NCI-H524 treated with DMSO at 0.1 percent for 48 hours (cell line): ENCODE results near the gene SESTD1.
"Not testable (repeated sequence)": the region's sequence is repeated elsewhere in the genome, so short reads cannot be mapped to it uniquely, and the experiment has no call there.

Source experiments
- DNase-seq: peaks from one replicate; lab custom pipeline; 2025; lab: John Stamatoyannopoulos, UW

SESTD1 gene

DNA sequence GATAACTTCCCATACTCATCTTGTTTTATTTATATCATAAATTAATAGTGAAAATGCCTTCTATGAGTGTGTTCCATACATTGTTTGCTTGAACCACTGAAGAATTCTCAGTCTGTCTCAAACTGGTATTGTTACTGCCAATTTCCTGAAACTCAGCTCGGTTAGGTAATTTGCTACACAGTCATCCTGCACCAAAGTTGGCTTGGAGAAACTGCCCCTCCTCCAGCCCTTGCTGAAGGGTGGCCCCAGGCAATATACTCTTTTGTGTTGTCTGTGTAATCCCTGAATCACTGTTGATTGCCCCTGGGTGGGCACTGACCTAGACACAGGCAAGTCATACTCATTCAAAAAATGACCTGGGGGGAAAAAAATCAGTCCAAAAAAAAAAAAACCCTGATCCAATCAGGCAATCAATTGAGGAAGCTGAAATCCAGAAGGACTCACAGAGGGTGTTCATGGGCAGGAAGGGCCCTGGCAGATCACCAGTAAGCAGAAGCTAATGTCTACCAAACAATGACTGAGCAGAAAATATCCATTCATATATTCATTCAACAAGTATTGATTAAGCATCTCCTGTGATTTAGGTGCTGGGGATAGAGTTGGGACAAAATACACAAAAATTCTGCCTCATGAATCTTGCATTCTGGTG is 3.8 kb upstream of the SESTD1 start:
- DNase-seq, result no peak

DNA sequence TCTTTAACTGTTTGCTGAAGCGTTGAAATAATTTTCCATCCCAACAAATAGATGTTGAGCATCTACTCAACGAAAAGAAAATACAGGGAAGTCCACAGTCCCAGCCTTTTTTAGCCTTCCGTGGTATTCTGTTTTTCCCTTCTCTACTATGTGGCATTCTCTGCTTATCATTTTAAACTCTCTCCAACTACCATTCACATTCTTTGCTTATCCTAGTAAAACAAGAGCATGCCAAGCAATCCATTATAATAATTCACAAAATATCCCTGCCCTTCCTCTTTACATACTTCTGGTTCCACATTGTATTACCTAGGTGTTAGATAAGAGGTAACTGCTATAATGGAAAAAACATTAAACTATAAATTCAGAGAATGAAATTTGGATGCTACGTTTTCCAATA is 1.6 kb upstream of the SESTD1 start:
- no peak for DNase-seq

DNA sequence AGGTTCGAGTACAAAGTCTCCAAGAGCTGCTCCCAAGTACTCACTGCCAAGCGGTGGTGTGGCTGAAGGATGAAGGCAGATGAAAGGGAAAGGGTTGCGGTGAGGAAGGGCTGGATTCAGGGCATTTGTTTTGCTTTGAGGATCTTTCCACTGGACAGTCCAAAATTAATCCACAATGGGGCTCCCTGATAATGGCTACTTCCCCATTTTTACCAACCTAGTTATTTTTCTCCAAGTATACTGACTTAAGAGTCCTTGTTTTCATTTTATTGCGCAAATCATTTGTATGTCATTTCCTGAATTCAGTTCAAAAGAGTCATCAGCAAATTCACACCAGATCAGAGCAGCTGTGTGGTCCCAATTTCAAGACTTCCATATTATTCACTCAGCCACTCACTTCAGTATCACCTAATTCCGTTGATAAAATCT is 464 bp upstream of the SESTD1 start:
- no peak for DNase-seq

DNA sequence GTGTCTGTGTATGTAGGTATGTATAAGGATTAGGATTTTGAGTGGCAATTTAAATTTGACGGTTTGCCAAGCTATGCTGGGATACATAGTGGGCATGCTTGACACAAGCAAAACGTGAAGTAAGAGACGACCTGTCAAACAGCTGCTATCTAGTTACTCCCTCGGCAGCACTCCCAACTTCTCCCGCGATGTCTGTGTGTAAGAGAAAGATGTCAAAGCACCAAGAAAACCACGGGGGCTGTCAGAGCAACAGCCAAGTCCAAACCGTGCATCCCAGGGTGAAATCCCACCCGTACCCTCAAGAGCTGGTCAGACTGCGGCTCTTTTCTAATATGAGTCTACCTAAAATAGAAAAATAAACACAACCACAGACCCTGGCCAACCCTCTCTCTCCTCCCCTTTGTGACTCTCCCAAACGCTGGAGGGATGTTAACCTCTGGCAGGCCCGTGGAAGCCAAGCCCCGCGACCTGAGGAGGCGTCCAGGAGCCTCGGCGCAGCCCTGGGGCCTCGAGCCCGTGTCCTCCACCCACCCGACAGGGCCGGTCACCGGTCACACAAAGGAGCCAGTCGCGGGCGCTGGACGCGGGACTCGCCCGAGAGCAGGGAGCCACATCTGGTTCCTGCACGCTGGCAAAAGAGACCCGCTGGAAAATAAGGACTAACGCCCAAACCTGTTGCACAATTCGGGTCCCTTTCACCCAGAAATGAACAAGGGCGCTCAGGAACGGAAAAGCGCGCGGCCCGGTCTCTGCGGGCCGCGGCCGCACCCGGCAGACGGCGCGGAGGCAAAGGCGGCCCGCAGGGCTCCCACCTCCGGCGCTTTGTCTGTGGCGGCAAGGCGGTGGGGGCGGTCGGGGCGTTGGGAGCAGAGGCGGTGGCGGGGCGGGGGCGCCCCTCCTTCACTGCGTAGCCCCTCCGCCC is 925 bp downstream of the SESTD1 start:
- no peak for DNase-seq

DNA sequence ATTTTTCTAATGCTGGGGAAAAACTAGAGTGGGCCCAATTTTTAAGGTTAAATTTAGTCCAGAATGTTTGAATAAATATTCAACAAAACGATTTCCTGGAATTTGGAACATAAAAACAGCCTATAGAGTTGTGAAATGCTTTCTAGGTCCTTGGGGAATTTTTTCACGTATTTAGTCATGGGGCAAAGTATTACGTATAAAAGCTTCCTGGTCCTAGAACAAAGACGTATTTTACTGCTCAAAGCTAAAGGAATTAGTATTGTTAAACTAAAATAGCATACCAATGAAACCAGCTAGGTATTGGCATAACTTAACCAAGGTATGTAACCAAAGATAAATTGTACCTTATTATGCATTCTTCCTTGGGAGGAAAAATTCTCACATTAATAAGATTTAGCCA is 1.6 kb downstream of the SESTD1 start:
- DNase-seq, result no peak

DNA sequence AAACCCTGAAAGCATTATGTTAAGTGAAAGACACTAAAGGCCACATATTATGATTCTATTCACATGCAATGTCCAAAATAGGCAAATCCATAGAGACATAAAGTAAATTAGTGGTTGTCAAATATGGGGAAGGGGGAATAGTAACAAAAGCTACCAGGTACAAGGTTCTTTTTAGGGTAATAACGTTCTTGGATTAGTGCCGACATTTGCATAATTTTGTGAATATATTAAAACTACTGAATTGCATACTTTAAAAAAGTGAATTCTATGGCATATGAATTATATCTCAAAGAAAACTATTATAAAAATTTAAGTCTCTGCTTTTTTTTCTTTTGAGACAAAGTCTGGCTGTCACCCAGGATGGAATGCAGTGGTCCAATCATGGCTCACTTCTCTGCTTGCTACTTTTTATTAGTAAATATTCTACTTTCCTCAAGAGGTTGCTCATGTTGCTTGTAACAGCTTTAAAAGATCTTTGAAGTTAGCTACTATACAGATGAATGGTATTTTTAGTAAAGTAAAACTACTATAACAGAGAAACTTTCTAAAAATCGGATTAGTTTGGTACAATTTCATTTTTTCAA is 2.5 kb downstream of the SESTD1 start:
- no peak for DNase-seq

DNA sequence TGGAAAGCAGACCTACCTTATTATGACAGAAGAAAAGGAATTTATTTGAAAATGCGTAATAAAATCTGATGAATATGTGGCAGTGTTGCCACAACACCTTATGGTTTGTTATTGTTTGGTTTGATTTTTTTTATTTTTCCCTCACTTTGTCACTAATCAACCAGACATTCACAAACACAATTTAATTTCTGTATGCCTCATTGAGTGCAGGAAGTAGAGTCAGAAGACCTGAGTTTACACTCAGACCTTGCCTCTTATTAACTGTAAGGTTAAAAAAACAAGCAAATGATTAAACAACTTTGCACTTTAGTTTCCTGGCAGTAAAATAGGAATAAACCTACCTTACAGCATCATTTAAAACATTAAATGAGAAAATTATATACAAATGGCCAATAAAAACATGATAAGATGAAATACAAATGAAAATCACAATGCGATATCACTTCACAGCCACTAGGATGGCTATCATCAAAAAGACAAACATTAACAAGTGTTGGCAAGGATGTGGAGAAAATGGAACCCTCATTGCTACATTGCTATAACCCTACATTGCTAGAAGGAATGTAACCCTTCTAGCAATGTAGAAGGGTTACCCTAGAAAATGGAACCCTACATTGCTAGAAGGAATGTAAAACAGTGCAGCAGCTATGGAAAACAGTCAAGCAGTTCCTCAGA is 3.3 kb downstream of the SESTD1 start:
- no peak for DNase-seq

DNA sequence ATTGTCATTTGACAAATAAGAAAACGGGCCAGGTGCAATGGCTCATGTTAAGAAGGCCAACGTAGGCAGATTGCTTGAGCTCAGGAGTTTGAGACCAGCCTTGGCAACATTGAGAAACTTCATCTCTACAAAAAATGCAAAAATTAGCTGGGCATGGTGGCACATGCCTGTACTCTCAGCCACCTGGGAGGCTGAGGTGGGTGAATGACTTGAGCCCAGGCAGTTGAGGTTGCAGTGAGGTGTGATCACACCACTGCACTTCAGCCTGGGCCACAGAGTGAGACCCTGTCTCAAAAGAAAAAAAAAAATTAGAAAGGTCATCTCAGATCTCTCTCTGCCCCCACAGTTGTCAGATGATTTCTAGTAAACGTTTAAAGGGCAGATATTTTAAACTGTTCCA is 4.4 kb downstream of the SESTD1 start:
- DNase-seq, result no peak

DNA sequence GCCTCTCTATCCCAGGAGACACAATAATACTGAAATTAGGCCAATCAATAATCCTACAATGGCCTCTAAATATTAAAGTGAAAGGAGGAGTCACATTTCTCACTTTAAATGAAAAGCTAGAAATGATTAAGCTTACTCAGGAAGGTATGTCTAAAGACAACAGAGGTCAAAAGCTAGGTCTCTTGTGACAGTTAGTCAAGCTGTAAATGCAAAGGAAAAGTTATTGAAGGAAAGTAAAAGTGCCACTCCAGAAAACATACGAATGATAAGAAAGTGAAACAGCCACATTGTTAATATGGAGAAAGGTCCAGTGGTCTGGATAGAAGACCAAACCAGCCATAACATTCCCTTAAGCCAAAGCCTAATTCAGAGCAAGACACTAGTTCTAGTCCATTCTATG is 9.5 kb downstream of the SESTD1 start:
- no peak for DNase-seq

DNA sequence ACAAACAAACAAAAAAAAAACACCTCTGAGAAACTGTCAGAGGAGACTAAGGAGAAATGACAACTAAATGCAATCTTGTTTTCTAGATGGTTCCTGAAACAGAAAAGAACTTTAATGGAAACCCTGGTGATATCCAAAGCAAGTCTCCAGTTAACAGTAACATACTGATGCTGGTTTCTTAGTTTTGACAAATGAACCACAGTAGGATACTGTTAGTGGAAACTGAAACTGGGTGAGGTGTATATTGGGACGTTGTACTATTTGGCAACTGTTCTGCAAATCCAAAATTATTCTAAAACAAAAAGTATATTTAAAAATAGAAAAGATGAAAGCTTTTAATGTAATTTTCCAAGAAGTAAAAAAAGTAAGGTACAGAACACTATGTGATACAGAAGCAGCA is 11.4 kb downstream of the SESTD1 start:
- no peak for DNase-seq

DNA sequence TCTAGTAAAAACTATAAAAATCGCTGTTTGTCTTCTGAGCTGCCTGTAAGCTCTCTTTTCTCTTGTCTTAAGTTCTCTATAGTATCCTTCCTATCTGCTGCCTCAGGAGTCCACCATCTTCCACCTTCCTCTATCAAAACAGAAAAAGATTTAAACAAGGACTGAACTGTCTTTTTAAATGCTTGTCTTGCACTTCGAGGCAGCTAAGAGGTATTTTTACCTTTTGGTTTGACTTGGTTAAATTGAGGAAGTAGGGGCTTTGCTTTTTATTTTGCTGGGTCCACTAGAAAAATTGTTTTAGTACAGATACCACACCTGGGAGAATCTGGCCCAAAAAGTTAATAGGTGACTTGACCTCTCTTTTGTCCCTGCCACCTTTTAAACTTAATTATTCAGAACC is 12.2 kb downstream of the SESTD1 start:
- DNase-seq, result no peak

DNA sequence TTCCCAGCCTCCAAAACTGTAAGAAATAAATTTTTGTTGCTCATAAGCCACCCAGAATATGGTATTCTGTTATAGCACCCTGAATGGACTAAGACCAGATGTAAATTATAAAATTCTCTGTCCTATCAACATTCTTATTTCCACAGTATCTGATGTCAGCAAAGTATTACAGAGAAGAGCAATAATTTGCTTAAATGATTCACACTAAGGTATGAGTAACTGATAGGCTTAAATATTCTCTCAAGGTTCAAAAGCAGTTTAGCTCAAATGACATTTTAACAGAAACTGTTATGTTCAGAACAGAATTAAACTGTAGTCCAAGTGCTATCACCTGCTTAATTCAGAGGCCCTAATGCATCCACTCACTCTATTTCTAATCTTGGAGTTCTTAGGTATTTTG is 12.8 kb downstream of the SESTD1 start:
- DNase-seq, result no peak

DNA sequence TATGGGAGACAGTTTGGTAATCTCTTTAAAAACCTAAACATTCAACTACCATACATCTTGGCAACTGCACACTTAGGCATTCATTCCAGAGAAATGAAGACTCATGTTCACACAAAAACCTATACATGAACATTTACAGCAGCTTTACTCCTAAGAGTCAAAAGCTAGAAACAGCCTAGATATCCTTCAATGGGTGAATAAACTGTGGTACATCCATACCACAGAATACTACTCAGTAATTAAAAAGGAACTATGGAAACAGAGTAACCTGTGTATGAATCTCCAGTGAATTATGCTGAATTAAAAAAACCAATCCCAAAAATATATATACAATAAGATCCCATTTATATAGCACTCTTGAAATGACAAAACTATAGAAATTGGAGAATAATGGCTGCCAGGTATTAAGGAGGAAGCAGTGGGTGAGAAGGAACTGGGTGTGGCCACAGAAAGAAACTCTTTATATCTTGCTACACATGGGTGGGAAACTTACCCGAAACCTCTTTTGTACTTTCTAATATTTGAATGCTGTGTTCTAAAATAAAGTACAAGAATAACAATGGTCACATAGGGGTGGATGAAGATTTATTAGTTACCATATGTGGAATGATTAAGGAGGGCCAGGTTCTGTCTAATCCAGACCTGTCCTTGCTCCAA is 13.7 kb downstream of the SESTD1 start:
- no peak for DNase-seq

DNA sequence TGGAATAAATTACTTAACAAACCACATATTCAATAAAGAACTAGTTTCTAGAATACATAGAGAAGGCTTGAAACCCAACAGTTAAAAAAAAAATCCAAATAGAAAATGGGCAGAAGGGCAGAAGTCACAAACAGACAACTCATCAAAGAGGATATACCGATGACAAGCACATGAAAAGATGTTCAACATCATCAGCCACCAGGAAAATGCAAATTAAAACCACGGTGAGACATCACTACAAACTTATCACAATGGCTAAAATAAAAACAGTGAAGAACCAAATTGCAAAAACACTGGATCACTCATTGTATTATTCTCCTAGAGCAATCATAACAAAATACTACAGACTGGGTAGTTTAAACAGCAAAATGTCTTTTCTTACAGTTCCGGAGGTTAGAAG is 14.5 kb downstream of the SESTD1 start:
- DNase-seq, result no peak

DNA sequence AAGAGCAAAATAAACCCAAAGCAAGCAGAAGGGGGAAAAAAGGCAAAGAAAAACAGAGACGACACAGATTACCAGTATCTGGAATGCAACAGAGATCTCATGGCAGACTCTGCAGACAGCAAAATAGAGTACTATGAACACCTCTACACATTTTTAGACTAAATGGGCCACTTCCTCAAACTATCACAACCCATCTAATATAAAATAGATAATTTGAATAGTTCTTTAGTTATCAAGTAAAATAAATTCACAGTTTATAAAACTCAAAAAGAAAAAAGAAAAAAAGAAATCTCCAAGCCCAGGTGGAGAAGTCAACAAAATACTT is 16.6 kb downstream of the SESTD1 start:
- no peak for DNase-seq

DNA sequence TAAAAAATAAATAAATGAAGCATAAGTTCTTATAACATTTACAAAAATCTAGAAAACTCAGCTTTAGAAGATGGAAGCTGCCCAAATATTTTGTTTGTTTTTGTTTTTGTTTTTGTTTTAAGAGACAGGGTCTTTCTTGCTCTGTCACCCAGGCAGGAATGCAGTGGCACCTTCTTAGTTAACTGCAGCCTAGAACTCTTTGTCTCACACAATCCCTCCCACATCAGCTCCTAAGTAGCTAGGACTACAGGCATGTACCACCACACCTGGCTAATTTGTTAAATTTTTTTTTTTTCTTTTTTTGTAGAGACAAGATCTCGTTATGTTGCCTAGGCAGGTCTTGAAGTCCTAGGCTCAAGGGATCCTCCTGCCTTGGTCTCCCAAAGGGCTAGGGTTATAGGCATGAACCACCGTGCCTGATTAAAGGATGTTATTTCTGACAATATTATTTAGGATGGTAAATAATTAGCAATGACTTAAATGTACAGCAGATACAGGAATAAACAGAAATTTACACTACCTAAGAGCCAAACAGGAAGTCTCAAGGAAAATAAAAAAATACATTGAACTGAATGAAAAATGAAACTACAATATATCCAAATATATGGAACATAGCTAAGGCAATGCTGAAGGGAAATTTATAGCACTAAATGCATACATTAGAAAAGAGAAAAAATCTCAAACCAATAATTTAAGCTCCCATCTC is 17.2 kb downstream of the SESTD1 start:
- DNase-seq, result no peak

DNA sequence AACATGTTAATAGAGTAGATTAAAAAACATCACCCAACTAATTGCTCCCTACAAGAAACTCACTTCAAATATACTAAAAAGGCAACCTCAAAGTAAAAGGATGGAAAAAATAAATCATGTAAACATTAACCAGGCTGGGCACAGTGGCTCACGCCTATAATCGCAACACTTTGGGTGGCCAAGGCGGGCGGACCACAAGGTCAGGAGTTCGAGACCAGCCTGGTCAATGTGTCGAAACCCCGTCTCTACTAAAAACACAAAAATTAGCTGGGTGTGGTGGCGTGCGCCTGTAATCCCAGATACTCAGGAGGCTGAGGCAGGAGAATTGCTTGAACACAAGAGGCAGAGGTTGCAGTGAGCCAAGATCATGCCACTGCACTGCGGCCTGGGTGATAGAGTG is 18.8 kb downstream of the SESTD1 start:
- not testable (repeated sequence) for DNase-seq

DNA sequence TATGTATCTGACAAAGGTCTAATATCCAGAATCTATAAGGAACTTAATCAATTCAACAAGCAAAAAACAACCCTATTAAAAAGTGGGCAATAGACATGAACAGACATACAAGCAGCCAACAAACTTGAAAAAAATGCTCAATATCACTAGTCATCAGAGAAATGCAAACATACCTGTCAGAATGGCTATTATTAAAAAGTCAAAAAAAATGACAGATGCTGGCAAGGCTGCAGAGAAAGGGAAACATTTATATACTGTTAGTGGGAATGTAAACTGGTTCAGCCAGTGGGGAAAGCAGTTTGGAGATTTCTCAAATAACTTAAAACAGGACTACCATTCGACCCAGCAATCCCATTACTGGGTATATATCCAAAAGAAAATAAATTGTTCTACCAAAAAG is 21.6 kb downstream of the SESTD1 start:
- no peak for DNase-seq

DNA sequence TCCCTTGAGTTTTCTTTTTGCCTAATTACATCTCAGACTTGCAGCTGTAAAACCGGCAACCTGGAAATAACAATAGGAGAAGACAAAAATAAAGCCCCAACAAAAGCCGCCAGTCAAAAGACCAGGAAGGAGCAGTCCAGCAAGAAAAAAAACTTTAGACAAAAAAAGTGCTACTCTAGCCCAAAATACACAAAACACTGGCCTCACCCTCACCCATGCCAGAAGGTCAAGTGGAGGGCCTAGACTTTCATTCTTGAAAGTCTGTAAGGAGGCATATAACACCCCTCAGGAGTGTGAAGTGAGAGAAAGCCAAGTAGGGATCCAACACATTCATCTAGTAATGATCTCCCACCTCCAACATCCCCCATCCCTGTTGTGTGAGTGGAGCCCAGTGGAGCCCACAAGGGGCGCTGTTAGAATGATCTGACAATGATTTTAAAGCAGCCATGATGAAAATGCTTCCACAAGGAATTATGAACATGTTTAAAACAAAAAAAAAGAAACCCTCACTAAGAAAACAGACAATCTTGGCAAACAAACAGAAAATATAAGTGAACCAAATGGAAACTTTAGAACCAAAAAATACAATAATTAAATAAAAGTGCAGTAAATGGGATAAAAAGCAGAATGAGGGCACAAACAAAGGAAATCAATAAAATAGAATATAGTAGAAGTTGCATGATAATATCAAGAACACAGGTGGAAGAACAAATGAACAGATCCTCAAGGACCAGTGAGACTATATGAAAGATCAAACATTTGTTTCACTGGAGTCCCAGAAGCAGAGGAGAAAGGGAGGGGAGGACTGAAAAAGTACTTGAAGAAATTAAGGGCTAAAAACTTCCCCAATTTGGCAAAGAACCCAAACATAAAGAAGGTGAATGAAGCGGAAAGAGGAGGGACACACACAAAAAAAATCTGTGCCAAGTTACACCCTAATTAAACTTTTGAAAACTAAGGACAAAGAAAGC is 23.9 kb downstream of the SESTD1 start:
- no peak for DNase-seq

DNA sequence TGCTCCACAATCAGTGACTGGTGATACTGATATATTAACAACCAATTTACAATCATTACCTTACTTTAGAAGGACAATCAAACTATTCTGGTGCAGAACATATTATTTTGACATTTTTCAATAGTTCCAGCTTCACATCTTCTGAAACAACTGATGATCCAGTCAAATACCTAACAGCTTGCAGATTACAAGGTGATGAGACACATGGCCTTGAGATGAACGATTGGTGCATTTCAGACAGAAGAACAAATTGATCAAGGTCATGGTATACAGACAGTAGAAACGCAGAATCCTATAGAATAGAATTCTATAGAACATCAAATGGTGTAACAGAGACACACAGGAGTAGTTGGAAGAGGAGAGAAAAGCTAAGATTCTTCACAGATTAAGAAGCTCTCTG is 24.8 kb downstream of the SESTD1 start:
- DNase-seq, result no peak
